Left renal cortex interstitium (tissue), 4 donors: ENCODE results near the gene OR14A16. TPM values are rescaled to one million over a fixed set of nuclear protein-coding genes. Genes with fewer than 3 reads are reported as not detected.

Source experiments
- DNase-seq, 4 donors: peaks; one replicate each; pipeline ENCODE4 v3.0.0-alpha.2; 2013; ENCODE audit warnings: low read depth in 4 of 4, low spot score in 2 of 4, missing footprints in 1 of 4
- polyA plus RNA-seq, 4 donors: library from polyadenylated mRNA; unstranded; fragments of 120-200 nt; gene quantifications; one replicate each; pipeline ENCODE4 v1.2.1, GENCODE V29; 2013; ENCODE audit not compliant: insufficient read length in 4 of 4

OR14A16 gene
- not detected for polyA plus RNA-seq

- DNase-seq = no peak
These were observed at the start of gene OR14A16 for GRCh38 chr1:247824023-247824422. TSS of gene OR14A16 (minus strand) at chr1:247824119. CDS start at chr1:247815729, 8,390 bp downstream.

GRCh38 chr1:247865416-247865815 lies 41.5 kb upstream of the OR14A16 start:
- DNase-seq = no peak

- no peak for DNase-seq
These were observed 40.7 kb upstream of the OR14A16 start for GRCh38 chr1:247864644-247865043.

- DNase-seq = no peak
These were observed 38.8 kb upstream of the OR14A16 start for GRCh38 chr1:247862756-247863155.

- DNase-seq = no peak
These were observed 34.2 kb upstream of the OR14A16 start for GRCh38 chr1:247857985-247858619.

GRCh38 chr1:247857069-247857984 lies 33.4 kb upstream of the OR14A16 start, which contains the start of gene TRIM58:
TSS of gene TRIM58 (plus strand) at chr1:247857187. CDS start at chr1:247857247, 60 bp downstream.
- DNase-seq = peak in 1 of 4 donors; percentile 19

GRCh38 chr1:247855911-247856310 lies 32.0 kb upstream of the OR14A16 start:
- DNase-seq = no peak

GRCh38 chr1:247854899-247855545 lies 31.1 kb upstream of the OR14A16 start:
- no peak for DNase-seq

- DNase-seq = no peak
These were observed 25.7 kb upstream of the OR14A16 start for GRCh38 chr1:247849616-247850015.

GRCh38 chr1:247848346-247848745 lies 24.4 kb upstream of the OR14A16 start:
- DNase-seq = no peak

GRCh38 chr1:247845693-247846017 lies 21.7 kb upstream of the OR14A16 start:
- no peak for DNase-seq

- no peak for DNase-seq
These were observed 21.2 kb upstream of the OR14A16 start for GRCh38 chr1:247845011-247845692.

- no peak for DNase-seq
These were observed 19.5 kb upstream of the OR14A16 start for GRCh38 chr1:247843411-247843810.

GRCh38 chr1:247841796-247842195 lies 17.9 kb upstream of the OR14A16 start, which contains the start of gene OR11L1:
TSS of gene OR11L1 (minus strand) at chr1:247841896. CDS start at chr1:247841896, 0 bp downstream.
- no peak for DNase-seq

- no peak for DNase-seq
These were observed 16.9 kb upstream of the OR14A16 start for GRCh38 chr1:247840818-247841217.

GRCh38 chr1:247833601-247834000 lies 9.7 kb upstream of the OR14A16 start:
- no peak for DNase-seq

GRCh38 chr1:247829656-247830055 lies 5.7 kb upstream of the OR14A16 start:
- DNase-seq = no peak

GRCh38 chr1:247825362-247825761 lies 1.4 kb upstream of the OR14A16 start:
- DNase-seq = no peak

- no peak for DNase-seq
These were observed 1.9 kb downstream of the OR14A16 start for GRCh38 chr1:247822060-247822459.

- DNase-seq = no peak
These were observed 11.3 kb downstream of the OR14A16 start for GRCh38 chr1:247812637-247813036.

- no peak for DNase-seq
These were observed 26.4 kb downstream of the OR14A16 start for GRCh38 chr1:247797518-247797917.
